ENCODE data around the gene THEM5. TPM values are rescaled to one million over a fixed set of nuclear protein-coding genes. Genes with fewer than 3 reads are reported as not detected.
"Not testable (repeated sequence)": the region's sequence is repeated elsewhere in the genome, so short reads cannot be mapped to it uniquely, and the experiment has no call there.

Gene THEM5
- total RNA-seq, 2 experiments from 2014 or later: not detected

DNA sequence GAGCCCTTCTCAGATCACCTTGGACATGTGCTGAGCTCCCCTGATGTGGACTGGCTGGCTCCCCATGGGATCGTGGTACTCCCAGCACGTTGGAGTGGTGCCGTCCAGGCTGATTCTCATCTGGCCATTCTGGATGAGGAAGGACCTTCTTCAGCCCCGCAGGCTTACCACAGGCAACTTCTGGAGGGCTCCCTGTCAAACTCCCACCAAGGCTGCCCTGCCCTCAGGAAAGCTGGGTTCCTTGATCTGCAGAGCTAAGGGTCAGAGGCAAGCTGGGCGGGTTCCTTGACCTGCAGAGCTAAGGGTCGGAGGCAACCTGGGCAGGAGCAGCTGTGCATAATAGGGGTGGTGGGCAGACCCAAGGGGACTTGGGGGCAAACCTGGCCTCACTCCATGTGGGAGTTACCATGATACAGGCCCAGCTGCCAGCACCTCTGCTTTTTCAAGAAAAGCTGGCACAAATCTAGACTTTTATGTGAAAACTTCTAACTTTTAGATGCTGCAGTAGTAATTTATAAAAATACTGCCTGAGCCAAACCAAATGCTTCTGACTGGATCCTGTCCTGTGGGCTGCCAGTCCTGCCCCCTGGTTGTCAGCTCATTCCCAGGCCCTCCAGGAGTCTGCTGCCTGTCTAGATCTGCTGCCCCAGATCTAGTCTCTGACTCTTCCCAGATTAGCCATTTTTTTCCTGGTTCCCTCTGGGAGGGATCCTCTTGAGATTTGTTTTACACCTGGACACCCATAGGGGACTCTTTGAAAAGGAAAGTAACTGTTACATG is 5.6 kb upstream of the THEM5 start:
- H3K27ac Mint-ChIP-seq: no peak overlapping the region
- POLR2A ChIA-PET: no interaction called here
- peaks cover 3% of the 10 kb centered on the region for H3K27me3 Mint-ChIP-seq

DNA sequence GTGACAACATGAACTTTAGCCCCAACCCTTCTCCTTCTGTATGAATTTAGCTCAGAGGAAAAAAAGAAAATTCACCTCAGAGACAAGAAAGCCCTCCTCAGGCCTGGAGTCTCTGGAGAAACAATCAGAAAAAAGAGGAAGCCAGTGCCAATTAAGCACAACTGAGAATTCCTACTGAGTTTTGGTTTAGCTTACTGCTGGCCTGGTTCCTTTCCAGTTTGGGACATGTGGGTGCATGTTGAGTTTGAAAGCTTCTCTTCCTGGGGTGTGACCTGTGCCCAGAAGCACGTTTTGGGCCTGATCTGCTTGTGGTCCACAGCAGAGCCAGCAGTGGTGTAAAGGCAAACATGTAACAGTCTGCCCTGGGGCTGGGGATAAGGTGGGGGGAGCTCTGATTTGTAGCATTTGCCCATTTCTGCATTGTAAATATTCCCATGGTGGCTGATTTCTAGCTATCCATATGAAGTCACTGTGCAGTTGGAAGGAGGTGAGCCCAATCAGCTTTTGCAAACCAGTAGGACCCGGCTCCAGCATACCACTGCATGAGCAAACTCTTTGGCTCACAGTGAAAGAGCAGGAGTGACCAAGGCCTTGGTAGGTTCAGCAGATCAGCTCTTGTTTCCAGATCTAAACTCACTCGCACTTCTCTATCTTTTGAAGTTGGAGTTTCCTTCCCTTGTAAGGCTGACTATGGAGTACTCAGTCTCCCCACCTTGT is 4.7 kb upstream of the THEM5 start:
- POLR2A ChIA-PET: no interaction called here
- DNase-seq (no peak), ATAC-seq (ENCODE audit: low read depth) (no peak)
- no peaks in the 10 kb centered on the region for H3K36me3 Mint-ChIP-seq
- H3K4me3 Mint-ChIP-seq: no peak overlapping the region
- H3K27ac Mint-ChIP-seq: no peak overlapping the region
- H3K9me3 Mint-ChIP-seq: no peaks in the 10 kb centered on the region
- H3K4me1 Mint-ChIP-seq: peaks cover 1% of the 10 kb centered on the region
- peaks cover under 1% of the 10 kb centered on the region for H3K27me3 Mint-ChIP-seq

More for the DNA sequence above, 5.6 kb upstream of the THEM5 start:
- Mint-ChIP-seq H3K4me3 (no peak overlapping the region), H3K9me3 (no peaks in the 10 kb centered on the region), H3K36me3 (no peaks in the 10 kb centered on the region), H3K4me1 (peaks cover 1% of the 10 kb centered on the region)
- ATAC-seq (ENCODE audit: low read depth) (no peak), DNase-seq (no peak)

DNA sequence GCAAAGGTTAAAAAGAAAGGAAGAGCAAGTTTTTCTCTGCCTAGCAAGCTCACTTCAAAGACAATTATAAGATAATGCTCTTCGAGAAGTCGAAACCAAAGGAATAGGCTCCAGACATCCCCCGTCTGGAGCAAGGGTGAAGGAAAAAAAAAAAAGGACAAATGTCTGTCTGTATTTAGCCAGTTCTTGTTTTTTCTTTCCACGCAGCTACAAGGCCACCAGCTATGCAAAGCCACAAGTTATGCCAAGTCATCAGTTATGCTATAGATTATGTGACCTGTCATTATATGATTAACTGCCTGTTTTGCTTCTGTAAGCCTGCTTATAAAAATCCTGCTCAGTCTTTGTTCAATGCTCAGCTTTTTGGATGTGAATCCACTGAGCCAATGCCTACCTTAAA is 2.4 kb upstream of the THEM5 start:
- DNase-seq: no peak
- peaks cover 1% of the 10 kb centered on the region for H3K4me1 Mint-ChIP-seq
- no peaks in the 10 kb centered on the region for H3K36me3 Mint-ChIP-seq
- H3K9me3 Mint-ChIP-seq: no peaks in the 10 kb centered on the region
- POLR2A ChIA-PET: no interaction called here
- ATAC-seq (ENCODE audit: low read depth): no peak
- no peak overlapping the region for H3K27ac Mint-ChIP-seq
- H3K4me3 Mint-ChIP-seq: no peak overlapping the region
- peaks cover 6% of the 10 kb centered on the region for H3K27me3 Mint-ChIP-seq

DNA sequence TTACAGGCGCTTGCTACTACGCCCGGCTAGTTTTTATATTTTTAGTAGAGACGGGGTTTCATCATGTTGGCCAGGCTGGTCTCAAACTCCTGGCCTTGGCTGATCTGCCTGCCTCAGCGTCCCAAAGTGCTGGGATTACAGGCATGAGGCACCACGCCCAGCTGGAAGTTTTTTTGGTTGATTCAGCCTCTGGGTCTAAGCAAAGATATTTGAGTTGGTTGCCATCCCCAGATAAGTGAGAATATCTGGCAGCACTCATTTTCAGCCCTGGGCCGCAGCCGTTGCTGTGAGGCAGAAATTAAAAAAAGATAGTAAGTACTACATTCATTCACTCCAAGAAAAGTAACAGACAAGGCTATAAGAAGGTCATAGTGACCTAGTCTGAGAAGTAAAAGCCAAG is 2.0 kb upstream of the THEM5 start:
- H3K36me3 Mint-ChIP-seq; H3K27me3 Mint-ChIP-seq; H3K4me1 Mint-ChIP-seq; ATAC-seq (ENCODE audit: low read depth); H3K27ac Mint-ChIP-seq; H3K4me3 Mint-ChIP-seq; H3K9me3 Mint-ChIP-seq; POLR2A ChIA-PET; DNase-seq: not testable (repeated sequence)

DNA sequence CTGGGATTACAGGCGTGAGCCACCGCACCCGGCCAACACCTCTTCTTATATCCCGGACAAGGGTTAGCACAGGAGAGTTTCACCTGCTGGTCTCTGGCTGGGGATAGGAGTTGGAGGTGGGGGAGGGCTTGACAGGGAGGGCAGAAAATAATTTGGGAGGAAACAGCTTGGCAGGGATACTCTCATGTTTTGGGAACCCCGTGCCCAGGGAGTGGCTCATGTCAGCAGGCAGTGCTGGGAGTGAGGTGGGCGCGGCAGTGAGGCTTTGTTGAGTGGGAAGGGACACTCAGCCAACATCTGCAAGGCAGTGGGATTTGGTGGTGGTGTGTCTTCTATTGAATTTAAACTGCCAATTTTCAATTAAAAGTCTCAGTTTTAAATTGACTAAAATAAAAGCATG is 1.1 kb upstream of the THEM5 start:
- Mint-ChIP-seq H3K4me1 (peaks cover 1% of the 10 kb centered on the region), H3K27me3 (peaks cover 6% of the 10 kb centered on the region), H3K36me3 (no peaks in the 10 kb centered on the region), H3K4me3 (no peak overlapping the region), H3K9me3 (no peaks in the 10 kb centered on the region), H3K27ac (no peak overlapping the region)
- ATAC-seq (ENCODE audit: low read depth) (no peak), DNase-seq (no peak)
- POLR2A ChIA-PET: no interaction called here

DNA sequence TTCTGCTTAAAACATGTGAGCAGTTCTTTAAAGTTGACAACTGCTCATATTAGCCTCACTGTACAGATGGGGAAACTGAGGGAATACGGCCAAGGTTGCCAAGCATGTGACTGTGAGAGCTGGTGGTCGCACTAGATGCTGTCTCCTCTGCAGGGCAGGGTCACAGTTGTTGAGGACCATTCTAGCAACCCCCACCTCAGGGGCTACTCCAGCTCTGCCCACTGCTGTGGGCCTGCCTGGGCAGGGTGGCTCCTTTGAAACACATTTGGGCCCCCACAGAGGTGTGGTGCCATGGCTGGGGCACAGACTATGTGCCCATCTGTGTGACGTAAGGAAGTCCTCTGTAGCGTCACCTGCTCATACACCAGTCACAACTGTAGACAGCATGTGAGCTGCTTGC is 779 bp downstream of the THEM5 start:
- Mint-ChIP-seq H3K9me3 (no peaks in the 10 kb centered on the region), H3K27ac (no peak overlapping the region), H3K4me1 (peaks cover 1% of the 10 kb centered on the region), H3K36me3 (no peaks in the 10 kb centered on the region), H3K4me3 (no peak overlapping the region), H3K27me3 (peaks cover 6% of the 10 kb centered on the region)
- no peak for ATAC-seq (ENCODE audit: low read depth)
- DNase-seq: no peak
- POLR2A ChIA-PET: no interaction called here

DNA sequence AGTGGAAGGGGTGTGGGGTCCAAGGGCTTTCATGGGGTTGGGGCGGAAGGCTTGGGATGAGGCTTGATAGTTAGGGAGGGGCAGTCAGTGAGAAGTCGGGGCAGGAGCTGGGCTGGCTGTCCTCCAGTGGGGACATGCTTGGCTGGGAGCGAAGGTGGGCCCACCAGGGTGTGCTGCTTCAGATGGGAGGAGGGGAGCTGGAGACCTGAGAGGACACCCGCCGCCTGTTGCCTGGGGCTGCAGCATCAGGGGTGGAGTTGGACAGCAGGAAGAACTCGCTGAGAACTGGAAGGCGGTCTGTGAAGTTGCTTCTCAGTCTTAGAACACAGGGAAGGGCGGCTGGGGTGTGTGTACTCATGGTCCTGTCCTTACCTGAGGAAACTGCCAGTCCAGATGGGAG is 1.6 kb downstream of the THEM5 start:
- no peak for ATAC-seq (ENCODE audit: low read depth)
- no peaks in the 10 kb centered on the region for H3K36me3 Mint-ChIP-seq
- peak overlapping the region; percentile 12 for H3K27ac Mint-ChIP-seq
- H3K4me1 Mint-ChIP-seq: no peaks in the 10 kb centered on the region
- POLR2A ChIA-PET: no interaction called here
- no peak for DNase-seq
- no peak overlapping the region for H3K4me3 Mint-ChIP-seq
- H3K27me3 Mint-ChIP-seq: peaks cover 6% of the 10 kb centered on the region
- no peaks in the 10 kb centered on the region for H3K9me3 Mint-ChIP-seq

DNA sequence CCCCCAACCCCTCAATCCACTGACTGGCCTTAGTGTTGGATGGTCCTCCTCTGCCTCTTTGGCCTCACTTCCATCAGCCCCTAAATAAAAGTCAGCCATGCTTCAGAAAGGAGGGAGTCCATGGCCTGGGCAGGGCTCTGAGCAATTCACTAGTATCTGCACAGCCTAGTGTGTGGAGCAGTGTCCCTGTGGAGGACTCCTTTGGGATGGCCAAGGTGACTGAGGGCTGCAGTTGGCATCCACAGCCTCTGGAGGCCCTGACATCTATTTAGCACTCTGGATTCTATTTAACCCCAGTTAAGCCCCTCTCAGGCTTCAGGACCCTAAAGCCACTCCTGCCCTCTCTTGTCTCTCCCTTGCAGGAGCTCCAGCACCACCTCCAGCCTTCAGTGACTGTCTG is 3.6 kb downstream of the THEM5 start:
- H3K27ac Mint-ChIP-seq: no peak overlapping the region
- H3K9me3 Mint-ChIP-seq: no peaks in the 10 kb centered on the region
- peaks cover 6% of the 10 kb centered on the region for H3K27me3 Mint-ChIP-seq
- ATAC-seq (ENCODE audit: low read depth) (no peak), DNase-seq (no peak)
- H3K4me3 Mint-ChIP-seq: no peak overlapping the region
- peaks cover 2% of the 10 kb centered on the region for H3K4me1 Mint-ChIP-seq
- POLR2A ChIA-PET: no interaction called here
- no peaks in the 10 kb centered on the region for H3K36me3 Mint-ChIP-seq

DNA sequence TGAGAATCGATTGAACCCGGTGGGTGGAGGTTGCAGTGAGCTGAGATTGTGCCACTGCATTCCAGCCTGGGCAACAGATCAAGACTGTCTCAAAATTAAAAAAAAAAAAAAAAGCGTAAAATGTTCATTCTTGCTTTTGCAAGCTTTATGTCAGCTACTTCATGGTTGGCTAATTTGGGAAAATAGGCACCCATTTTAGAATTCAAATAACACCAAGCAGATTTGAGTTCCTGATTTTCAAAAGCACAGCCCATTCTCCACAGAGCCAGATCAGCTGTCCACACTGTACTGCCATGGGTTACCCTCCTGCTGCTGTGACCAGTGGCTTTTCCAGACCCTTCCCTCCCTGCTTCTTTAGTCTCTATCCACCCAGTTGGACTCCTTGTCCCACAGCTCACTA is 4.4 kb downstream of the THEM5 start:
- H3K36me3 Mint-ChIP-seq: no peaks in the 10 kb centered on the region
- no peak overlapping the region for H3K27ac Mint-ChIP-seq
- DNase-seq (no peak), ATAC-seq (ENCODE audit: low read depth) (no peak)
- H3K4me1 Mint-ChIP-seq: peaks cover 2% of the 10 kb centered on the region
- no peak overlapping the region for H3K4me3 Mint-ChIP-seq
- H3K9me3 Mint-ChIP-seq: no peaks in the 10 kb centered on the region
- POLR2A ChIA-PET: no interaction called here
- H3K27me3 Mint-ChIP-seq: peaks cover 8% of the 10 kb centered on the region

DNA sequence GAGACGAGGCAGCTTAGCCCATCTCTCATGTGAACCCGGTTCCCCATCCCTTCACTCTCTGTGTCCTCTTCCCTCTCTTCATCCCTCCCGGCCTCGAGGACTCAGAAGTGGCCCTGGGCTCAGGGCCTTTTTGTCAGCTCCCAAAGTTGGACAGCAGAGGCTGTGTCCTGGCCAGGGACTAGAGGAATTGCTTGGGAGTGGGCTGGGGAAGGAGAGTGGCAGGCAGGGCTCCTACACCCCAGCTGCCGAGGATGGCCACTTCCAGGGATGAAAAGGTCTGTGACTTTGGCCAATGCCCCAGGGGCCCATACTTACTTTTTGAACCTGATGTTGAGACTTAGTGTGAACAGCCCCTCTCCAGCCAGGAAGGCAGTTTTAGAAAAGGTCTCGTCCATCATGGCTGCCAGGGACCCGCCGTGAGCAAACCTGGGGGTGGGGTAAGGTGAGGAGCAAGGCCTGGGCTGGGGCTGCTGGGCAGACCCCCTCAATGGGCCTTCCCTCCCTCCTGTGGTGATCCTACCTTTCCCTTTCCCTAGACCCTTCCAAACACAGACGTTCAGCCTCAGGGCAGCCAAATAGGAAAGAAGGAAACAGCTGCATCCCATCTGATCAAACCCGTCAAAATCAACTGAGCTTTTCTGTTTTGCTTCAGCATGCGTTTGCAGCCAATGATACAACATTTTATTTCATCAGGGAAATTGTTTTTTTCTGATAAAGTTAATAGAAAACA is 5.5 kb downstream of the THEM5 start:
- H3K4me3 Mint-ChIP-seq: no peak overlapping the region
- POLR2A ChIA-PET: no interaction called here
- no peaks in the 10 kb centered on the region for H3K9me3 Mint-ChIP-seq
- ATAC-seq (ENCODE audit: low read depth) (no peak), DNase-seq (no peak)
- no peaks in the 10 kb centered on the region for H3K36me3 Mint-ChIP-seq
- H3K27ac Mint-ChIP-seq: no peak overlapping the region
- peaks cover 2% of the 10 kb centered on the region for H3K4me1 Mint-ChIP-seq
- H3K27me3 Mint-ChIP-seq: peaks cover 8% of the 10 kb centered on the region

DNA sequence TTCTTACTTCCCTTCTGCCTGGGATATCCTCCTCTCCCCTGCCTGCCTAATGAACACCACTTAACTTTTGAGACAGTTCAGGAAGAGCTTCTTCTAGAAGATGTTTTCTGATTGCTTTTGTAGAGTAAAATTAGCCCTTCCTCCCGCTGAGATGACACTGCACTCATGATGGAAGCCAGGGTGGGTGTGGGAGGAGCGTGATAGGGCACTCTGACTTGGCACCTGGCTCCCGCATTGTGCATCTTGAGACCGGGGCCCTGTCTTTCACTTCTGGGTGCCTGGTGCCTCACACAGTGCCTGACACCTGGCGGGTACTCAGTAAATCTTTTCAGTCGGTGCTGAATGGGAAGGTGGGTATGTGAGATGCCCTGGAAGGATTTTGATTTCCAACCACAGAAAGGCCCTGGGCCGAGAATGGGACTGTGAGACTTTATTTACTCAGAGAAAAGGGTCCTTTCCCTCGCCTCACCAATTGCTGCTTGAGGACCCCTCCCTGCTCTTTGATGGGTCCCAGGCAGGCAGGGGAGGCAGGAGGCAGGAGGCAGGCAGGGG is 6.8 kb downstream of the THEM5 start:
- H3K4me3 Mint-ChIP-seq: no peak overlapping the region
- peaks cover 5% of the 10 kb centered on the region for H3K27me3 Mint-ChIP-seq
- H3K4me1 Mint-ChIP-seq: peaks cover 2% of the 10 kb centered on the region
- no peaks in the 10 kb centered on the region for H3K9me3 Mint-ChIP-seq
- H3K27ac Mint-ChIP-seq: no peak overlapping the region
- POLR2A ChIA-PET: no interaction called here
- ATAC-seq (ENCODE audit: low read depth) (no peak), DNase-seq (no peak)
- H3K36me3 Mint-ChIP-seq: no peaks in the 10 kb centered on the region

DNA sequence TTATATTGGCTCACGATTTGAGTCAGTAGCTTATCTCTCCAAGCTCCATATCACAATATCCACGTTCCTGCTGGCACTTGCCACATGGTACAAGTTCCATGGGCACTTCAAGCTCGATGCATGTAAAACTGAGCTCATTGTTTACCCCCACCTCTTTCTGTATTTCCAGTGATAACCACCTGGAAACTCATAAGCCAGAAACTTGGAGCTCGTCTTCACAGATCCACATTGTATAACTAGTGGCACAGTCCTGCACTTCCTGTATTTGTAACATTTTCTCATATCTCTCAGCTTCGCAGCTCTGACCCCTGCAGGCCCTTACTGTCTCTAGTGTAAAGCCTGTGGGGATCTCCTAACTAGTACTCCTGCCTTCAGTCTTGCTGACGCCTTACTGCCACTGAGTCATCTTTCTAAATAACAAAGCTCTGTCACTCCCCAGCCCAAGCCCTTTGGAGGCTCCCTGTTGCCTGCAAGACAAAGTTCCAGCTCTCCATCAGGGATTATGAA is 7.4 kb downstream of the THEM5 start:
- POLR2A ChIA-PET: no interaction called here
- Mint-ChIP-seq H3K27ac (no peak overlapping the region), H3K4me1 (peaks cover 3% of the 10 kb centered on the region), H3K36me3 (no peaks in the 10 kb centered on the region), H3K9me3 (no peaks in the 10 kb centered on the region), H3K27me3 (peaks cover 2% of the 10 kb centered on the region), H3K4me3 (no peak overlapping the region)
- ATAC-seq (ENCODE audit: low read depth) (no peak), DNase-seq (no peak)

DNA sequence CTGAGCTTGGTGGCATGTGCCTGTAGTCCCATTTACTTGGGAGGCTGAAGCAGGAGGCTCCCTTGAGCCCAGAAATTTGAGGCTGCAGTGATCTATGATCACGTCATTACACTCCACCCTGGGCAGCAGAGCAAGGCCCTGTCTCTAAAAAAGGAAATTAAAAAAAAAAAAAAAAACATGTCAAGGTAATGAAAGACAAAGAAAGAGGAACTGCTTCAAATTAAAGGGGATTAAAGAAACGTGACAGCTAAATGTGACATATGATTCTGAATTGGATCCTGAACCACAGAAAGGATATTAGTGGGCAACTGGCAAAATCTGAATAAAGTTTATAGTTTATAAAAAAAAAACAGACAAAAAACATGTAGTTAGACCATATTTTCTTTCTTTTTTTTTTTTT is 10.1 kb downstream of the THEM5 start:
- H3K4me1 Mint-ChIP-seq: peaks cover 16% of the 10 kb centered on the region
- no peaks in the 10 kb centered on the region for H3K36me3 Mint-ChIP-seq
- POLR2A ChIA-PET: no interaction called here
- DNase-seq: no peak
- H3K27ac Mint-ChIP-seq: no peak overlapping the region
- peaks cover 5% of the 10 kb centered on the region for H3K27me3 Mint-ChIP-seq
- H3K9me3 Mint-ChIP-seq: no peaks in the 10 kb centered on the region
- no peak overlapping the region for H3K4me3 Mint-ChIP-seq
- no peak for ATAC-seq (ENCODE audit: low read depth)

Measured in activated naive CD8-positive, alpha-beta T cell treated with anti-CD3 and anti-CD28 coated beads, Interleukin-2, amount 10 ng/mL, durations not matched to agents 7 days and 5 days (primary cell).